Large intestine (tissue), 3 donors: ENCODE measurements around the gene DIPK1B. TPM values are rescaled to one million over a fixed set of nuclear protein-coding genes. Genes with fewer than 3 reads are reported as not detected.

Source experiments
- DNase-seq, 2 donors: peaks; one replicate each; pipeline versions ENCODE4 v3.0.0 to v3.0.0-alpha.2; 2013
- H3K27ac ChIP-seq: one replicate; pipeline ENCODE4 v1.5.1; 2013; ENCODE audit warnings: low read length
- H3K27me3 ChIP-seq: 2 replicates; pipeline ENCODE4 v1.6.1; 2013; ENCODE audit warnings: low read length; ENCODE audit not compliant: control insufficient read depth, insufficient read depth
- H3K36me3 ChIP-seq: 2 replicates; pipeline ENCODE4 v1.6.1; 2013; ENCODE audit warnings: low read length; ENCODE audit not compliant: control insufficient read depth, insufficient read depth
- H3K4me1 ChIP-seq: one replicate; pipeline ENCODE4 v1.6.1; 2013; ENCODE audit warnings: low read length; ENCODE audit not compliant: control insufficient read depth, insufficient read depth
- H3K4me3 ChIP-seq: one replicate; pipeline ENCODE4 v1.5.1; 2013; ENCODE audit warnings: low read length
- H3K9me3 ChIP-seq: one replicate; pipeline ENCODE4 v1.6.1; 2013; ENCODE audit warnings: mild to moderate bottlenecking, low read depth, low read length, moderate library complexity; ENCODE audit not compliant: control insufficient read depth
- WGBS: methylation state at CpG from one replicate; pipeline ENCODE4 v1.1.5; 2013; ENCODE audit warnings: low lambda C conversion rate; ENCODE audit not compliant: insufficient coverage; 5-methylcytosine and 5-hydroxymethylcytosine counted together
- polyA plus RNA-seq: library from polyadenylated mRNA; unstranded; fragments of 120-200 nt; gene quantifications from one replicate; pipeline ENCODE4 v1.2.1, GENCODE V29; 2013

Gene DIPK1B
- polyA plus RNA-seq, 1 donor: 13.3 TPM

- Histone ChIP-seq H3K27ac (peak overlapping the region; percentile 92), H3K36me3 (no peaks in the 10 kb centered on the region), H3K4me1 (peaks cover 72% of the 10 kb centered on the region), H3K4me3 (no peak overlapping the region), H3K27me3 (no peaks in the 10 kb centered on the region), H3K9me3 (peaks cover 5% of the 10 kb centered on the region)
- no CpG with 5 or more reads among the region's 32 CpGs for WGBS
- peak; percentile 76 to 82 for DNase-seq
These were observed 18.1 kb upstream of the DIPK1B start for GRCh38 chr9:136694163-136694871.

GRCh38 chr9:136694872-136695247 is 17.5 kb upstream of the DIPK1B start:
- no peak overlapping the region for H3K4me3 ChIP-seq
- peaks cover 5% of the 10 kb centered on the region for H3K9me3 ChIP-seq
- DNase-seq: no peak
- H3K27ac ChIP-seq: peak overlapping the region; percentile 92
- H3K36me3 ChIP-seq: no peaks in the 10 kb centered on the region
- WGBS: 100% methylated on average over 1 of the region's 11 CpGs
- no peaks in the 10 kb centered on the region for H3K27me3 ChIP-seq
- peaks cover 74% of the 10 kb centered on the region for H3K4me1 ChIP-seq

- H3K9me3 ChIP-seq: peaks cover 5% of the 10 kb centered on the region
- H3K4me3 ChIP-seq: no peak overlapping the region
- DNase-seq: no peak
- WGBS: no CpG with 5 or more reads among the region's 10 CpGs
- no peaks in the 10 kb centered on the region for H3K36me3 ChIP-seq
- no peaks in the 10 kb centered on the region for H3K27me3 ChIP-seq
- H3K4me1 ChIP-seq: peaks cover 76% of the 10 kb centered on the region
- peak overlapping the region; percentile 45 for H3K27ac ChIP-seq
These were observed 16.9 kb upstream of the DIPK1B start for GRCh38 chr9:136695435-136695895.

GRCh38 chr9:136695955-136696354 is 16.4 kb upstream of the DIPK1B start:
- peaks cover 5% of the 10 kb centered on the region for H3K9me3 ChIP-seq
- peak overlapping the region; percentile 54 for H3K27ac ChIP-seq
- no peaks in the 10 kb centered on the region for H3K36me3 ChIP-seq
- no peak overlapping the region for H3K4me3 ChIP-seq
- no peaks in the 10 kb centered on the region for H3K27me3 ChIP-seq
- WGBS: no CpG with 5 or more reads among the region's 23 CpGs
- H3K4me1 ChIP-seq: peaks cover 81% of the 10 kb centered on the region
- DNase-seq: no peak

GRCh38 chr9:136696502-136696901 is 15.9 kb upstream of the DIPK1B start:
- Histone ChIP-seq H3K9me3 (peaks cover 5% of the 10 kb centered on the region), H3K36me3 (no peaks in the 10 kb centered on the region), H3K4me3 (no peak overlapping the region), H3K27me3 (peaks cover 4% of the 10 kb centered on the region), H3K4me1 (peaks cover 81% of the 10 kb centered on the region), H3K27ac (peak overlapping the region; percentile 54)
- DNase-seq: no peak
- WGBS: no CpG with 5 or more reads among the region's 9 CpGs

GRCh38 chr9:136697146-136697820 is 15.1 kb upstream of the DIPK1B start:
- Histone ChIP-seq H3K27me3 (peaks cover 7% of the 10 kb centered on the region), H3K9me3 (peaks cover 1% of the 10 kb centered on the region), H3K36me3 (no peaks in the 10 kb centered on the region), H3K4me1 (peaks cover 74% of the 10 kb centered on the region), H3K4me3 (peak overlapping the region; percentile 37), H3K27ac (peak overlapping the region; percentile 92)
- peak; percentile 96 to 97 for DNase-seq
- no CpG with 5 or more reads among the region's 23 CpGs for WGBS

- Histone ChIP-seq H3K4me1 (peaks cover 67% of the 10 kb centered on the region), H3K9me3 (no peaks in the 10 kb centered on the region), H3K4me3 (peak overlapping the region; percentile 37), H3K27me3 (peaks cover 7% of the 10 kb centered on the region), H3K36me3 (no peaks in the 10 kb centered on the region), H3K27ac (peak overlapping the region; percentile 92)
- WGBS: no CpG with 5 or more reads among the region's 20 CpGs
- DNase-seq: peak; percentile 77 to 90
These were observed 14.4 kb upstream of the DIPK1B start for GRCh38 chr9:136697821-136698526.

- Histone ChIP-seq H3K27ac (peak overlapping the region; percentile 92), H3K27me3 (peaks cover 7% of the 10 kb centered on the region), H3K4me1 (peaks cover 60% of the 10 kb centered on the region), H3K36me3 (no peaks in the 10 kb centered on the region), H3K9me3 (no peaks in the 10 kb centered on the region), H3K4me3 (no peak overlapping the region)
- DNase-seq: peak in 1 of 2 donors; percentile 64
- no CpG with 5 or more reads among the region's 11 CpGs for WGBS
These were observed 13.6 kb upstream of the DIPK1B start for GRCh38 chr9:136698635-136699246.

- no peak overlapping the region for H3K27ac ChIP-seq
- H3K9me3 ChIP-seq: no peaks in the 10 kb centered on the region
- H3K27me3 ChIP-seq: peaks cover 7% of the 10 kb centered on the region
- no peak overlapping the region for H3K4me3 ChIP-seq
- WGBS: no CpG with 5 or more reads among the region's 13 CpGs
- DNase-seq: no peak
- no peaks in the 10 kb centered on the region for H3K36me3 ChIP-seq
- peaks cover 47% of the 10 kb centered on the region for H3K4me1 ChIP-seq
These were observed 12.1 kb upstream of the DIPK1B start for GRCh38 chr9:136700304-136700703.
